ENCODE measurements around the gene PHB1. TPM values are rescaled to one million over a fixed set of nuclear protein-coding genes. Genes with fewer than 3 reads are reported as not detected.

Gene PHB1
- total RNA-seq, 1 experiment from 2014 or later: 413 TPM

GRCh38 chr17:49388692-49389513 lies 25.8 kb downstream of the PHB1 start:
- Mint-ChIP-seq H3K27ac (ENCODE audit: unreplicated experiment) (no peak overlapping the region), H3K36me3 (ENCODE audit: insufficient read depth, unreplicated experiment) (no peaks in the 10 kb centered on the region), H3K27me3 (ENCODE audit: unreplicated experiment) (peaks cover 13% of the 10 kb centered on the region), H3K9me3 (ENCODE audit: low read depth, unreplicated experiment) (no peaks in the 10 kb centered on the region), H3K4me1 (ENCODE audit: low read depth, unreplicated experiment) (peaks cover 14% of the 10 kb centered on the region), H3K4me3 (ENCODE audit: low read depth, unreplicated experiment) (no peak overlapping the region)
- CTCF ChIA-PET: interaction anchor here (0.6 to 1.0 kb wide), 3 partner anchors 23 to 379 kb away, joined by 3 to 5 read pairs (median 4); no protein-coding TSS in a partner anchor
- intact Hi-C loops (cut with micrococcal nuclease; ENCODE audit: unreplicated experiment): no loop called here
- no peak for DNase-seq
- TF ChIP-seq, protein P1, sequence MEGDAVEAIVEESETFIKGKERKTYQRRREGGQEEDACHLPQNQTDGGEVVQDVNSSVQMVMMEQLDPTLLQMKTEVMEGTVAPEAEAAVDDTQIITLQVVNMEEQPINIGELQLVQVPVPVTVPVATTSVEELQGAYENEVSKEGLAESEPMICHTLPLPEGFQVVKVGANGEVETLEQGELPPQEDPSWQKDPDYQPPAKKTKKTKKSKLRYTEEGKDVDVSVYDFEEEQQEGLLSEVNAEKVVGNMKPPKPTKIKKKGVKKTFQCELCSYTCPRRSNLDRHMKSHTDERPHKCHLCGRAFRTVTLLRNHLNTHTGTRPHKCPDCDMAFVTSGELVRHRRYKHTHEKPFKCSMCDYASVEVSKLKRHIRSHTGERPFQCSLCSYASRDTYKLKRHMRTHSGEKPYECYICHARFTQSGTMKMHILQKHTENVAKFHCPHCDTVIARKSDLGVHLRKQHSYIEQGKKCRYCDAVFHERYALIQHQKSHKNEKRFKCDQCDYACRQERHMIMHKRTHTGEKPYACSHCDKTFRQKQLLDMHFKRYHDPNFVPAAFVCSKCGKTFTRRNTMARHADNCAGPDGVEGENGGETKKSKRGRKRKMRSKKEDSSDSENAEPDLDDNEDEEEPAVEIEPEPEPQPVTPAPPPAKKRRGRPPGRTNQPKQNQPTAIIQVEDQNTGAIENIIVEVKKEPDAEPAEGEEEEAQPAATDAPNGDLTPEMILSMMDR (IDR thresholded peaks at IDR 0.05; ENCODE audit: unreplicated experiment): no peak
- BruUV-seq (replicated peaks): no TSS peak

GRCh38 chr17:49388290-49388640 lies 26.4 kb downstream of the PHB1 start:
- intact Hi-C loops (cut with micrococcal nuclease; ENCODE audit: unreplicated experiment): no loop called here
- no peaks in the 10 kb centered on the region for H3K9me3 Mint-ChIP-seq (ENCODE audit: low read depth, unreplicated experiment)
- peaks cover 13% of the 10 kb centered on the region for H3K27me3 Mint-ChIP-seq (ENCODE audit: unreplicated experiment)
- no peak overlapping the region for H3K27ac Mint-ChIP-seq (ENCODE audit: unreplicated experiment)
- no peak overlapping the region for H3K4me3 Mint-ChIP-seq (ENCODE audit: low read depth, unreplicated experiment)
- BruUV-seq (replicated peaks): no TSS peak
- H3K36me3 Mint-ChIP-seq (ENCODE audit: insufficient read depth, unreplicated experiment): no peaks in the 10 kb centered on the region
- CTCF ChIA-PET: interaction anchor here (0.6 to 1.3 kb wide), 3 partner anchors 14 to 97 kb away, joined by 3 to 4 read pairs (median 3); no protein-coding TSS in a partner anchor
- TF ChIP-seq, protein P1 (IDR thresholded peaks at IDR 0.05; ENCODE audit: unreplicated experiment): no peak
- peaks cover 14% of the 10 kb centered on the region for H3K4me1 Mint-ChIP-seq (ENCODE audit: low read depth, unreplicated experiment)
- no peak for DNase-seq

- Mint-ChIP-seq H3K4me3 (ENCODE audit: low read depth, unreplicated experiment) (no peak overlapping the region), H3K9me3 (ENCODE audit: low read depth, unreplicated experiment) (no peaks in the 10 kb centered on the region), H3K36me3 (ENCODE audit: insufficient read depth, unreplicated experiment) (no peaks in the 10 kb centered on the region), H3K27me3 (ENCODE audit: unreplicated experiment) (peaks cover 15% of the 10 kb centered on the region), H3K4me1 (ENCODE audit: low read depth, unreplicated experiment) (peaks cover 14% of the 10 kb centered on the region), H3K27ac (ENCODE audit: unreplicated experiment) (no peak overlapping the region)
- TF ChIP-seq, protein P1 (IDR thresholded peaks at IDR 0.05; ENCODE audit: unreplicated experiment): no peak
- intact Hi-C loops (cut with micrococcal nuclease; ENCODE audit: unreplicated experiment): no loop called here
- no TSS peak for BruUV-seq (replicated peaks)
- no peak for DNase-seq
- CTCF ChIA-PET: interaction anchor here (0.6 to 1.3 kb wide), 3 partner anchors 14 to 169 kb away, joined by 3 to 4 read pairs (median 3); no protein-coding TSS in a partner anchor
These were observed 27.0 kb downstream of the PHB1 start for GRCh38 chr17:49387498-49388289.

- CTCF ChIA-PET: interaction anchor here (0.6 kb wide), 2 partner anchors 52 to 149 kb away, joined by 3 to 5 read pairs; no protein-coding TSS in a partner anchor
- Mint-ChIP-seq H3K4me3 (ENCODE audit: low read depth, unreplicated experiment) (no peak overlapping the region), H3K9me3 (ENCODE audit: low read depth, unreplicated experiment) (no peaks in the 10 kb centered on the region), H3K27ac (ENCODE audit: unreplicated experiment) (no peak overlapping the region), H3K36me3 (ENCODE audit: insufficient read depth, unreplicated experiment) (no peaks in the 10 kb centered on the region), H3K4me1 (ENCODE audit: low read depth, unreplicated experiment) (peaks cover 14% of the 10 kb centered on the region), H3K27me3 (ENCODE audit: unreplicated experiment) (peaks cover 28% of the 10 kb centered on the region)
- no TSS peak for BruUV-seq (replicated peaks)
- TF ChIP-seq, protein P1 (IDR thresholded peaks at IDR 0.05; ENCODE audit: unreplicated experiment): no peak
- intact Hi-C loops (cut with micrococcal nuclease; ENCODE audit: unreplicated experiment): no loop called here
- DNase-seq: no peak
These were observed 28.3 kb downstream of the PHB1 start for GRCh38 chr17:49386373-49386772.
